H9 (cell line): ENCODE results near the gene KIAA1549. TPM values are rescaled to one million over a fixed set of nuclear protein-coding genes. Genes with fewer than 3 reads are reported as not detected.

Experiments used
- DNase-seq: peaks from one replicate; pipeline ENCODE4 v3.0.0-alpha.2; 2017
- H2AFZ ChIP-seq: one replicate; pipeline ENCODE4 v1.6.1; 2013; ENCODE audit warnings: mild to moderate bottlenecking, low read length, control low read depth, moderate library complexity
- H2AK5ac ChIP-seq: 2 replicates; pipeline ENCODE4 v1.6.1; 2013; ENCODE audit warnings: low read length, control low read depth, mixed read lengths; ENCODE audit not compliant: insufficient read length
- H2BK120ac ChIP-seq: one replicate; pipeline ENCODE4 v1.6.1; 2013; ENCODE audit warnings: low read depth, mild to moderate bottlenecking, low read length, control low read depth, inconsistent platforms; ENCODE audit not compliant: poor library complexity, severe bottlenecking
- H2BK12ac ChIP-seq: 2 replicates; pipeline ENCODE4 v1.6.1; 2013; ENCODE audit warnings: low read length, control low read depth, mixed read lengths, low read depth; ENCODE audit not compliant: insufficient read length
- H2BK15ac ChIP-seq: 2 replicates; pipeline ENCODE4 v1.6.1; 2013; ENCODE audit warnings: low read depth, low read length, control low read depth
- H2BK20ac ChIP-seq: one replicate; pipeline ENCODE4 v1.6.1; 2013; ENCODE audit warnings: low read depth, mild to moderate bottlenecking, low read length, control low read depth, inconsistent platforms; ENCODE audit not compliant: poor library complexity, severe bottlenecking
- H2BK5ac ChIP-seq: 2 replicates; pipeline ENCODE4 v1.6.1; 2013; ENCODE audit warnings: low read length, control low read depth, mixed read lengths; ENCODE audit not compliant: insufficient read length
- H3K14ac ChIP-seq: 2 replicates; pipeline ENCODE4 v1.6.1; 2013; ENCODE audit warnings: low read length, control low read depth; ENCODE audit not compliant: insufficient read depth
- H3K18ac ChIP-seq: 2 replicates; pipeline ENCODE4 v1.6.1; 2013; ENCODE audit warnings: low read depth, mild to moderate bottlenecking, mixed read lengths, low read length, control low read depth; ENCODE audit not compliant: insufficient read length
- H3K23ac ChIP-seq: 2 replicates; pipeline ENCODE4 v1.6.1; 2013; ENCODE audit warnings: low read length, control low read depth, mixed read lengths, low read depth; ENCODE audit not compliant: insufficient read length
- H3K23me2 ChIP-seq: 2 replicates; pipeline ENCODE4 v1.6.1; 2013; ENCODE audit warnings: low read depth, mild to moderate bottlenecking, mixed read lengths, low read length, control low read depth; ENCODE audit not compliant: insufficient read length, poor library complexity, severe bottlenecking
- H3K27ac ChIP-seq: 2 replicates; pipeline ENCODE4 v1.5.1; 2013; ENCODE audit warnings: low read length, control low read depth, mixed read lengths, low read depth; ENCODE audit not compliant: insufficient read length
- H3K27me3 ChIP-seq: 2 replicates; pipeline ENCODE4 v1.6.1; 2013; ENCODE audit warnings: low read length, control low read depth, inconsistent platforms; ENCODE audit not compliant: insufficient read depth
- H3K4ac ChIP-seq: 2 replicates; pipeline ENCODE4 v1.6.1; 2013; ENCODE audit warnings: low read depth, mild to moderate bottlenecking, control low read depth, inconsistent platforms, low read length, moderate library complexity
- H3K4me1 ChIP-seq: 2 replicates; pipeline ENCODE4 v1.6.1; 2013; ENCODE audit warnings: low read length, control low read depth, inconsistent platforms; ENCODE audit not compliant: insufficient read depth
- H3K4me2 ChIP-seq: 2 replicates; pipeline ENCODE4 v1.6.1; 2013; ENCODE audit warnings: low read length, control low read depth, mixed read lengths; ENCODE audit not compliant: insufficient read length, insufficient read depth
- H3K56ac ChIP-seq: 2 replicates; pipeline ENCODE4 v1.6.1; 2013; ENCODE audit warnings: low read depth, mild to moderate bottlenecking, mixed read lengths, low read length, control low read depth; ENCODE audit not compliant: insufficient read length
- H3K79me1 ChIP-seq: 2 replicates; pipeline ENCODE4 v1.6.1; 2013; ENCODE audit warnings: low read depth, mild to moderate bottlenecking, moderate library complexity, low read length, control low read depth, inconsistent platforms; ENCODE audit not compliant: insufficient read depth, poor library complexity, severe bottlenecking
- H3K79me2 ChIP-seq: 2 replicates; pipeline ENCODE4 v1.6.1; 2013; ENCODE audit warnings: low read length, control low read depth, inconsistent platforms; ENCODE audit not compliant: insufficient read depth
- H3K9ac ChIP-seq: 2 replicates; pipeline ENCODE4 v1.6.1; 2013; ENCODE audit warnings: low read length, control low read depth, mixed read lengths; ENCODE audit not compliant: insufficient read length; ENCODE audit errors: extremely low read depth
- H3K9me3 ChIP-seq: one replicate; pipeline ENCODE4 v1.6.1; 2013; ENCODE audit warnings: low read depth, low read length, inconsistent platforms; ENCODE audit not compliant: control insufficient read depth
- H3T11ph ChIP-seq: one replicate; pipeline ENCODE4 v1.6.1; 2013; ENCODE audit warnings: mild to moderate bottlenecking, low read length, control low read depth, inconsistent platforms
- H4K20me1 ChIP-seq: one replicate; pipeline ENCODE4 v1.6.1; 2013; ENCODE audit not compliant: control insufficient read depth, insufficient read length, insufficient read depth
- H4K5ac ChIP-seq: 2 replicates; pipeline ENCODE4 v1.6.1; 2013; ENCODE audit warnings: low read depth, mild to moderate bottlenecking, mixed read lengths, low read length, control low read depth; ENCODE audit not compliant: insufficient read length
- H4K8ac ChIP-seq: replicated peaks from 2 replicates; pipeline ENCODE4 v1.6.1; 2013; ENCODE audit warnings: low read length, control low read depth, mixed read lengths, low read depth; ENCODE audit not compliant: insufficient read length
- H4K91ac ChIP-seq: 2 replicates; pipeline ENCODE4 v1.6.1; 2013; ENCODE audit warnings: low read depth, mild to moderate bottlenecking, moderate library complexity, mixed read lengths, low read length, control low read depth; ENCODE audit not compliant: insufficient read length
- H3K27ac Mint-ChIP-seq, 3 experiments: 2 replicates in 2 of 3; 3 replicates in 1 of 3; pipeline ENCODE4 v1.8.0; 2020 to 2021; ENCODE audit warnings: mixed read lengths in 3 of 3, mild to moderate bottlenecking in 1 of 3, moderate library complexity in 1 of 3
- H3K27me3 Mint-ChIP-seq: 2 replicates; pipeline ENCODE4 v1.8.0; 2021; ENCODE audit warnings: low read depth, mild to moderate bottlenecking, moderate library complexity, mixed read lengths
- H3K36me3 Mint-ChIP-seq, 3 experiments: 2 replicates in 2 of 3; 3 replicates in 1 of 3; pipeline ENCODE4 v1.8.0; 2020 to 2021; ENCODE audit warnings: low read depth in 3 of 3, mixed read lengths in 3 of 3; ENCODE audit not compliant: insufficient read depth in 1 of 3
- H3K4me1 Mint-ChIP-seq, 2 experiments: 2 replicates each; pipeline ENCODE4 v1.8.0; 2020; ENCODE audit warnings: mixed read lengths in 2 of 2
- H3K4me3 Mint-ChIP-seq, 2 experiments: 2 replicates in 1 of 2; 3 replicates in 1 of 2; pipeline ENCODE4 v1.8.0; 2020 to 2021; ENCODE audit warnings: mild to moderate bottlenecking in 2 of 2, mixed read lengths in 2 of 2, moderate library complexity in 1 of 2
- H3K9me3 Mint-ChIP-seq, 2 experiments: 2 replicates in 1 of 2; 3 replicates in 1 of 2; pipeline ENCODE4 v1.8.0; 2020; ENCODE audit warnings: mild to moderate bottlenecking in 2 of 2, mixed read lengths in 2 of 2, moderate library complexity in 1 of 2
- WGBS: extraction: QIAGEN DNeasy Blood & Tissue Kit; methylation state at CpG from one replicate; pipeline ENCODE4 v1.1.7; 2013; ENCODE audit warnings: missing lambda C conversion rate, low lambda C conversion rate, mixed read lengths; ENCODE audit not compliant: insufficient read length; ENCODE audit errors: extremely low coverage; 5-methylcytosine and 5-hydroxymethylcytosine counted together
- total RNA-seq: library from RNA; stranded (reverse); gene quantifications from 2 replicates; pipeline ENCODE4 v1.2.1, GENCODE V29; 2021
- TF ChIP-seq, protein P1 (sequence below): fragments of 200-600 bp; sonication (generic); conservative IDR thresholded peaks from 3 replicates; pipeline ENCODE4 v1.8.0; 2021; ENCODE audit warnings: antibody characterized with exemption, mild to moderate bottlenecking

The KIAA1549 gene
- total RNA-seq, 1 experiment from 2014 or later, result 11.9 TPM

DNA sequence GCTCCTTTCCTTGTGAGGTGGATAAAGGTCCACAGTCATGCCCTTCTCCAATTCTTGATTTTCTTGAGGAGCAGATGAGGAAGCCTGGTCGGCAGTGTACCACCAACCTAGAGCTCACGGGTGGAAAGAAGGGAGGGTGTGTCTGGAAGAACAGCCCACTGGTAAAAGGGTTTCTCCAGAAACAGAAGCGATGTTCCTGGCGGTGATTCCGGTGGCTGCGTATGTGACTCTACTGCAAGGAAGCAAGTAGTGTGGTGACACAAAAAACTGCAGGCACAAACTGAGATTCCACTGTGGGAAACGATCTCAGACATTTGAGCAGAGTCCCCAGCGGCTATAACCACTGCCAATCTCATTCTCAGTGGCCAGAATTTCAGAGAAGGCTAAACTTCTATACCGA, 117.3 kb downstream of the KIAA1549 start:
- no peak overlapping the region for H3K9ac ChIP-seq
- no peak overlapping the region for H2AFZ ChIP-seq
- H3K27me3 ChIP-seq, result no peaks in the 10 kb centered on the region
- no peak overlapping the region for H3T11ph ChIP-seq
- TF ChIP-seq, protein P1, sequence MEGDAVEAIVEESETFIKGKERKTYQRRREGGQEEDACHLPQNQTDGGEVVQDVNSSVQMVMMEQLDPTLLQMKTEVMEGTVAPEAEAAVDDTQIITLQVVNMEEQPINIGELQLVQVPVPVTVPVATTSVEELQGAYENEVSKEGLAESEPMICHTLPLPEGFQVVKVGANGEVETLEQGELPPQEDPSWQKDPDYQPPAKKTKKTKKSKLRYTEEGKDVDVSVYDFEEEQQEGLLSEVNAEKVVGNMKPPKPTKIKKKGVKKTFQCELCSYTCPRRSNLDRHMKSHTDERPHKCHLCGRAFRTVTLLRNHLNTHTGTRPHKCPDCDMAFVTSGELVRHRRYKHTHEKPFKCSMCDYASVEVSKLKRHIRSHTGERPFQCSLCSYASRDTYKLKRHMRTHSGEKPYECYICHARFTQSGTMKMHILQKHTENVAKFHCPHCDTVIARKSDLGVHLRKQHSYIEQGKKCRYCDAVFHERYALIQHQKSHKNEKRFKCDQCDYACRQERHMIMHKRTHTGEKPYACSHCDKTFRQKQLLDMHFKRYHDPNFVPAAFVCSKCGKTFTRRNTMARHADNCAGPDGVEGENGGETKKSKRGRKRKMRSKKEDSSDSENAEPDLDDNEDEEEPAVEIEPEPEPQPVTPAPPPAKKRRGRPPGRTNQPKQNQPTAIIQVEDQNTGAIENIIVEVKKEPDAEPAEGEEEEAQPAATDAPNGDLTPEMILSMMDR, result no peak
- H3K79me2 ChIP-seq, result no peaks in the 10 kb centered on the region
- Mint-ChIP-seq H3K27ac (no peak overlapping the region), H3K4me3 (no peak overlapping the region), H3K36me3 (peaks cover 39 to 50% (median 44%) of the 10 kb centered on the region in 3 experiments), H3K9me3 (peaks cover 0 to 2% of the 10 kb centered on the region in 2 experiments; a peak in 1 of 5 replicates), H3K27me3 (no peaks in the 10 kb centered on the region; the same call in 1 of the 2 replicates), H3K4me1 (no peaks in the 10 kb centered on the region)
- H2BK120ac ChIP-seq, result no peak overlapping the region
- no peak overlapping the region for H3K56ac ChIP-seq
- H3K9me3 ChIP-seq, result no peaks in the 10 kb centered on the region
- H2BK5ac ChIP-seq, result no peak overlapping the region
- no peak overlapping the region for H4K91ac ChIP-seq
- no peaks in the 10 kb centered on the region for H3K4me1 ChIP-seq
- no peak overlapping the region for H2AK5ac ChIP-seq
- no peak overlapping the region for H3K4ac ChIP-seq
- no peak overlapping the region for H3K23ac ChIP-seq
- no peak overlapping the region for H4K5ac ChIP-seq
- no peaks in the 10 kb centered on the region for H4K20me1 ChIP-seq
- H3K18ac ChIP-seq, result no peak overlapping the region
- no peak overlapping the region for H3K4me2 ChIP-seq
- H3K14ac ChIP-seq, result no peak overlapping the region
- no peak overlapping the region for H2BK15ac ChIP-seq
- no peaks in the 10 kb centered on the region for H3K23me2 ChIP-seq
- H2BK12ac ChIP-seq, result no peak overlapping the region
- no peak overlapping the region for H2BK20ac ChIP-seq
- DNase-seq, result no peak
- H3K27ac ChIP-seq, result no peak overlapping the region
- no CpG with 5 or more reads among the region's 9 CpGs for WGBS
- H4K8ac ChIP-seq, result no peak overlapping the region
- no peaks in the 10 kb centered on the region for H3K79me1 ChIP-seq
